Calu3 (cell line): ENCODE results near the gene ANKS1A. TPM values are rescaled to one million over a fixed set of nuclear protein-coding genes. Genes with fewer than 3 reads are reported as not detected.

Source experiments
- BruUV-seq: library from RNA; stranded (reverse); fragments of 400-500 nt; replicated peaks from 2 replicates; lab custom pipeline; 2021; lab: Mats Ljungman, UMichigan
- CTCF ChIA-PET: fragments of 300-600 bp; sonication (Branson Sonifier 250); formaldehyde crosslinking; loops from one replicate; lab custom pipeline; 2022; ENCODE audit warnings: antibody characterized with exemption; lab: Charles Lee
- DNase-seq: peaks from one replicate; pipeline ENCODE4 v3.0.0; 2022
- H3K27ac Mint-ChIP-seq: one replicate; pipeline ENCODE4 v1.8.0; 2022; ENCODE audit warnings: mixed read lengths; ENCODE audit not compliant: unreplicated experiment
- H3K27me3 Mint-ChIP-seq: one replicate; pipeline ENCODE4 v1.8.0; 2022; ENCODE audit warnings: mixed read lengths; ENCODE audit not compliant: unreplicated experiment
- H3K36me3 Mint-ChIP-seq: one replicate; pipeline ENCODE4 v1.8.0; 2022; ENCODE audit warnings: mild to moderate bottlenecking, moderate library complexity, mixed read lengths; ENCODE audit not compliant: insufficient read depth, unreplicated experiment
- H3K4me1 Mint-ChIP-seq: one replicate; pipeline ENCODE4 v1.8.0; 2022; ENCODE audit warnings: mild to moderate bottlenecking, low read depth, mixed read lengths; ENCODE audit not compliant: unreplicated experiment
- H3K4me3 Mint-ChIP-seq: one replicate; pipeline ENCODE4 v1.8.0; 2022; ENCODE audit warnings: mild to moderate bottlenecking, low read depth, moderate library complexity, mixed read lengths; ENCODE audit not compliant: unreplicated experiment
- H3K9me3 Mint-ChIP-seq: one replicate; pipeline ENCODE4 v1.8.0; 2022; ENCODE audit warnings: low read depth, mixed read lengths; ENCODE audit not compliant: unreplicated experiment
- intact Hi-C: fragments of 100-400 bp; cut with micrococcal nuclease; formaldehyde crosslinking; loops from one replicate; pipeline ENCODE4 v1.10.0; 2022; ENCODE audit not compliant: unreplicated experiment
- total RNA-seq: library from RNA; stranded (reverse); gene quantifications from 2 replicates; pipeline ENCODE4 v1.2.3, GENCODE V29; 2022
- TF ChIP-seq, protein P1 (sequence below): fragments of 200-600 bp; IDR thresholded peaks from one replicate; pipeline ENCODE4 v1.8.0; 2022; ENCODE audit warnings: antibody characterized with exemption; ENCODE audit not compliant: unreplicated experiment

The ANKS1A gene
- total RNA-seq, 1 experiment from 2014 or later = 60.3 TPM

DNA sequence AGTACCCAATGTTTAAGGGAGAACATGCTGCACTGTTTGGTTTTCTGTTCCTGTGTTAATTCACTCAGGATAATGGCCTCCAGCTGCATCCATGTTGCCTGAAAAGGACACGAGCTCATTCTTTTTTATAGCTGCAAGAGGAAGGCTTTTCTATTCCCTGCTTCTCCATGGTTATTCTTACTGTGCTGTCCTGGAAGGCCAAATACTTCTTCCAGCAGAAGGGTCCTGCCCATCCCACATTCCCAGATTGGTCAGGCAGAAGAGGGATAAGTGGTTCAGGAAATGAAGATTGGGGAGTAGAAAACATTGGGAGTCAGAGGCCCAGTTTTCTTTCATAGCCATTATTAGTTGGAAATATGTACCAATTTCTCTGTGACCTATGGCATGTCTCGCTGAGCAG, 129.7 kb downstream of the ANKS1A start:
- BruUV-seq = no TSS peak

DNA sequence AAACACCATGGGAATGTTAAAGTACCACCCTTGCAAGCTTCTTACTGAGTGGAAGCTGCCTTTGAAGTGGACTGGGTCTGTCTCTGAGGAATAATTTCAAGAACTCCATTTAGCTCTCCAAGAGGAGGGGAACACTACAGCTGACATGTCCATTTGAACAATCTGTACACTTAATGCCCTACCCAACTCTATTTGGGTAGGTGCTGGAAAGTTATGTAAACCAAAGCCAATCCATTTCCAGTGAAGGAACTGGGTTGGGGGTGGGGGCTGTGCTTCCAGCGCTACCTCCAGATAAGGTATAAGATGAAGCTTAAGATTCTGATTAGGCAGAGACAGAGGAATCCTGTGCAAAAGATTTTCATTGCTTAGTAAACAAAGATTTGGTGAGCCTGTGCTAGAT, 130.1 kb downstream of the ANKS1A start:
- no peaks in the 10 kb centered on the region for H3K27me3 Mint-ChIP-seq
- H3K9me3 Mint-ChIP-seq = no peaks in the 10 kb centered on the region
- intact Hi-C loops = no loop called here
- CTCF ChIA-PET = interaction anchor here (1.4 kb wide), 1 partner anchor 12 kb away, joined by 3 read pairs; no protein-coding TSS in a partner anchor
- no peak for DNase-seq
- peaks cover 3% of the 10 kb centered on the region for H3K36me3 Mint-ChIP-seq
- peaks cover 9% of the 10 kb centered on the region for H3K4me1 Mint-ChIP-seq
- TF ChIP-seq, protein P1, sequence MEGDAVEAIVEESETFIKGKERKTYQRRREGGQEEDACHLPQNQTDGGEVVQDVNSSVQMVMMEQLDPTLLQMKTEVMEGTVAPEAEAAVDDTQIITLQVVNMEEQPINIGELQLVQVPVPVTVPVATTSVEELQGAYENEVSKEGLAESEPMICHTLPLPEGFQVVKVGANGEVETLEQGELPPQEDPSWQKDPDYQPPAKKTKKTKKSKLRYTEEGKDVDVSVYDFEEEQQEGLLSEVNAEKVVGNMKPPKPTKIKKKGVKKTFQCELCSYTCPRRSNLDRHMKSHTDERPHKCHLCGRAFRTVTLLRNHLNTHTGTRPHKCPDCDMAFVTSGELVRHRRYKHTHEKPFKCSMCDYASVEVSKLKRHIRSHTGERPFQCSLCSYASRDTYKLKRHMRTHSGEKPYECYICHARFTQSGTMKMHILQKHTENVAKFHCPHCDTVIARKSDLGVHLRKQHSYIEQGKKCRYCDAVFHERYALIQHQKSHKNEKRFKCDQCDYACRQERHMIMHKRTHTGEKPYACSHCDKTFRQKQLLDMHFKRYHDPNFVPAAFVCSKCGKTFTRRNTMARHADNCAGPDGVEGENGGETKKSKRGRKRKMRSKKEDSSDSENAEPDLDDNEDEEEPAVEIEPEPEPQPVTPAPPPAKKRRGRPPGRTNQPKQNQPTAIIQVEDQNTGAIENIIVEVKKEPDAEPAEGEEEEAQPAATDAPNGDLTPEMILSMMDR = no peak
- no peak overlapping the region for H3K27ac Mint-ChIP-seq
- no TSS peak for BruUV-seq
- H3K4me3 Mint-ChIP-seq = no peak overlapping the region

More for the DNA sequence above, 129.7 kb downstream of the ANKS1A start:
- no peak overlapping the region for H3K27ac Mint-ChIP-seq
- H3K9me3 Mint-ChIP-seq = no peaks in the 10 kb centered on the region
- no peak for DNase-seq
- no peaks in the 10 kb centered on the region for H3K27me3 Mint-ChIP-seq
- no peak overlapping the region for H3K4me3 Mint-ChIP-seq
- TF ChIP-seq, protein P1 = no peak
- peaks cover 7% of the 10 kb centered on the region for H3K4me1 Mint-ChIP-seq
- intact Hi-C loops = no loop called here
- H3K36me3 Mint-ChIP-seq = peaks cover 3% of the 10 kb centered on the region
- CTCF ChIA-PET = interaction anchor here (1.4 kb wide), 1 partner anchor 12 kb away, joined by 3 read pairs; no protein-coding TSS in a partner anchor

DNA sequence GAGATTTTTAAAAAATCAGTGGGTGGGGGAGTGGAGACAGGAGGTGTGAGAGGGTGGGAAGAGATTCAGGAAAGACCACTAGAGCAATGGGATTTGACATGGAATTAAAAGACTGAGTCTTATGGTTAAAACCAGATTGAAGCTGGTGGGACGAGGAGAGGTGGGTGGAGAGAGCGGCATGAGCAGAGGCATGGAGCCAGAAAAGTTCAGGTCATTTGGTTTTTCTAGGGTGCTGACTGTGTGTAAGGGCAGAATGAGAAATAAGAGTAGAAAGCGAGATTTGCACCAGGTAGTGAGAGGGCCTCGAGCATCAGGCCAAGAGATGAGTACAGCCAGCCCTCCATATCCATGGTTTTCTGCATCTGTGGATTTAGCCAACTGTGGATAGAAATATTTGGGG, 130.8 kb downstream of the ANKS1A start:
- TF ChIP-seq, protein P1 = no peak
- CTCF ChIA-PET = no interaction called here
- H3K27me3 Mint-ChIP-seq = no peaks in the 10 kb centered on the region
- no peak for DNase-seq
- intact Hi-C loops = no loop called here
- no peaks in the 10 kb centered on the region for H3K9me3 Mint-ChIP-seq
- peaks cover 10% of the 10 kb centered on the region for H3K4me1 Mint-ChIP-seq
- H3K36me3 Mint-ChIP-seq = peaks cover 3% of the 10 kb centered on the region
- H3K27ac Mint-ChIP-seq = no peak overlapping the region
- no TSS peak for BruUV-seq
- H3K4me3 Mint-ChIP-seq = no peak overlapping the region

DNA sequence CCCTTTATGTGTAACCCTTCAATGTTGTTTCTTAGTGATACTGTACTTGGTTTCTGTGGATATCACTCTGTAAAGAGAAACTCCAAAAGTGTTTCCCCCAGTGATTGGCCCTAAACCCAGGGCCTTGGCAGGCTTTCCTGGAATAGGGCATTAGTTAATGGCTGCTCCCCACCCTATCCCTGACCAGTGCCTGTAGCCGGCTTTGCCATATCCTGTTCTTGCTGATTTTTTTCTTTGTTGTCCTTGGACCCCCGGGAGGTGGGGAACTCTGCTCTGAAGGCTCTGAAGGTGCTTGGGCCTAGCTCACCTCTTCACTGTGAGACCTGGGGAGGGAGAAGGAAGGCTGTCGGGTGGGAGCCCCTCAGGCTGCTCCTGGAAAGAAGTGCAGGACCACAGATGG, 131.9 kb downstream of the ANKS1A start:
- Mint-ChIP-seq H3K4me1 (peaks cover 22% of the 10 kb centered on the region), H3K9me3 (no peaks in the 10 kb centered on the region), H3K4me3 (no peak overlapping the region), H3K27me3 (no peaks in the 10 kb centered on the region), H3K36me3 (peaks cover 3% of the 10 kb centered on the region), H3K27ac (no peak overlapping the region)
- TF ChIP-seq, protein P1 = no peak
- CTCF ChIA-PET = no interaction called here
- DNase-seq = no peak
- intact Hi-C loops = no loop called here
- BruUV-seq = no TSS peak
